MCF 10A (cell line): ENCODE measurements around the gene HDAC11. TPM values are rescaled to one million over a fixed set of nuclear protein-coding genes. Genes with fewer than 3 reads are reported as not detected.

ENCODE experiments used
- BruUV-seq: library from RNA; stranded (reverse); fragments of 400-500 nt; replicated peaks from 2 replicates; lab custom pipeline; 2021; lab: Mats Ljungman, UMichigan
- CTCF ChIA-PET: fragments of 300-600 bp; sonication (Branson Sonifier 250); formaldehyde crosslinking; extraction: SDS; loops from one replicate; lab custom pipeline; 2021; ENCODE audit warnings: antibody characterized with exemption, inconsistent platforms; lab: Yijun Ruan, JAX
- POLR2A ChIA-PET: fragments of 300-600, 350-650 bp; sonication (Branson Sonifier 250); formaldehyde crosslinking; extraction: SDS; loops from one replicate; lab custom pipeline; 2020; ENCODE audit warnings: antibody characterized with exemption, inconsistent platforms; lab: Yijun Ruan, JAX
- DNase-seq: peaks from one replicate; pipeline ENCODE4 v3.0.0-alpha.2; 2018; ENCODE audit not compliant: unreplicated experiment
- H3K27ac Mint-ChIP-seq: one replicate; pipeline ENCODE4 v1.8.0; 2022; ENCODE audit warnings: mild to moderate bottlenecking, low read depth, mixed read lengths; ENCODE audit not compliant: unreplicated experiment
- H3K27me3 Mint-ChIP-seq: one replicate; pipeline ENCODE4 v1.8.0; 2022; ENCODE audit warnings: mixed read lengths; ENCODE audit not compliant: insufficient read depth, unreplicated experiment
- H3K36me3 Mint-ChIP-seq: one replicate; pipeline ENCODE4 v1.8.0; 2022; ENCODE audit warnings: mild to moderate bottlenecking, moderate library complexity, mixed read lengths; ENCODE audit not compliant: insufficient read depth, unreplicated experiment
- H3K4me1 Mint-ChIP-seq: one replicate; pipeline ENCODE4 v1.8.0; 2022; ENCODE audit warnings: mixed read lengths; ENCODE audit not compliant: insufficient read depth, unreplicated experiment
- H3K4me3 Mint-ChIP-seq: one replicate; pipeline ENCODE4 v1.8.0; 2022; ENCODE audit warnings: mild to moderate bottlenecking, moderate library complexity, mixed read lengths; ENCODE audit not compliant: unreplicated experiment
- H3K9me3 Mint-ChIP-seq: one replicate; pipeline ENCODE4 v1.8.0; 2022; ENCODE audit warnings: mixed read lengths; ENCODE audit not compliant: unreplicated experiment
- intact Hi-C: fragments of 100-400 bp; cut with micrococcal nuclease; formaldehyde crosslinking; loops from 2 replicates; pipeline ENCODE4 v1.14.1; 2022
- total RNA-seq: library from RNA; stranded (reverse); gene quantifications from 2 replicates; pipeline ENCODE4 v1.2.3, GENCODE V29; 2022
- TF ChIP-seq, protein P1 (sequence below): fragments of 200-600 bp; IDR thresholded peaks from one replicate; pipeline ENCODE4 v1.8.0; 2022; ENCODE audit warnings: antibody characterized with exemption, mild to moderate bottlenecking; ENCODE audit not compliant: unreplicated experiment

HDAC11 gene
- total RNA-seq, 1 experiment from 2014 or later, result 8.7 TPM

DNA sequence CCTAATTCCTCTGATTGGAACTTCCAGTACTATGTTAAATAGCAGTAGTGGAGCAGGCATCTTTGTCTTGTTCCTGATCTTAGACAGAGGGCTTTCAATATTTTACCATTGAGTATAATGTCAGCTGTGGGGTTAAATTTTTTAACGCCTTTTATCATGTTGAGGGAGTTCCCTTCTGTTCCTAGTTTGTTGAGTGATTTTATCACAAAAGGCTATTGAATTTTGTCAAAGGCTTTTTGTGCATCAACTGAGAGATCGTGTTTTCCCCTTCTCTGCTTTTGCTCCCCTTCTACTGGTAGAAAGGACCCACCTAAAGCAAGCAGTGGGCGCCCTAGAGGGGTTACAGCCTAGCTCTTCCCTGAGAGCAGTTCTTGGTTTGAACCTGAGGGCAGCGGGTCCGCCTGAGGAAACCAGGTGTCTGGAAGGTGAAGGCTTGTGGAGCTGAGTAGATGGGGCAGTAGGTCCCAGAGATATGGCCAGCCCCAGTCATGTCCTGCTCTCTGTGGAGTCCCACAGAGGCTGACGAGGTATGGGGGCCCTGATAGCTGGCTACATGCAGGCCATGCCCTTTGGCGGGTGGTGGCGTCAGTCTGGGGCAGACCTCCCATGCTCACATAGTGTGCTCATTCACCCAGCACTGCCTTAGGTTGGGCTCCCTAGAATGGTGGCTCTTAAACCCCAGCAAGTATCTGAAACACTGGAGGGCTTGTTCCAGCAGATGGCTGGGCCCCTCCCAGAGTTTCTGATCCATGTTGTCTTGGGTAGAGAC is 11.3 kb downstream of the HDAC11 start:
- intact Hi-C loops, result no loop called here
- POLR2A ChIA-PET, result interaction anchor here (2.1 kb wide), 1 partner anchor 12 kb away, joined by 4 read pairs; the partner anchor contains the start of gene HDAC11

DNA sequence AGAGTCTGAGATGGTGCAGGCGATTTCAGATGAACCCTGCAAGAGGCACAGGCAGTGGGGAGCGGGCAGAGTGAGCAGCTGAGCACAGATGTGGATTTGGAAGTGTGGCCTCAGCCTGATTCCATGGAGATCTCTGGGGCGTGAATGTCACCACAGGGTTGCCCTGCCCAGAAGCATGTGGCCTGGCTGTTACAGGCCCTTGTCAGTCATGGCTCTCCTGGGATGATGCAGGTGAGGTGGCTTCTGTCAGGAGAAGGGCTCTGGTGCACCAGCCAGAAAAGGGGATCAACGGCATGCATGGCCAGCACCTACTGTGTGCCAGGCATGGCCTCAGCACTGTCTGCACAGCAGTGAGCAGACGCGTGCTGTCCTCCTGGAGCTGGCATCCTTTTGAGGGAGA is 11.9 kb downstream of the HDAC11 start:
- BruUV-seq, result no TSS peak
- TF ChIP-seq, protein P1, sequence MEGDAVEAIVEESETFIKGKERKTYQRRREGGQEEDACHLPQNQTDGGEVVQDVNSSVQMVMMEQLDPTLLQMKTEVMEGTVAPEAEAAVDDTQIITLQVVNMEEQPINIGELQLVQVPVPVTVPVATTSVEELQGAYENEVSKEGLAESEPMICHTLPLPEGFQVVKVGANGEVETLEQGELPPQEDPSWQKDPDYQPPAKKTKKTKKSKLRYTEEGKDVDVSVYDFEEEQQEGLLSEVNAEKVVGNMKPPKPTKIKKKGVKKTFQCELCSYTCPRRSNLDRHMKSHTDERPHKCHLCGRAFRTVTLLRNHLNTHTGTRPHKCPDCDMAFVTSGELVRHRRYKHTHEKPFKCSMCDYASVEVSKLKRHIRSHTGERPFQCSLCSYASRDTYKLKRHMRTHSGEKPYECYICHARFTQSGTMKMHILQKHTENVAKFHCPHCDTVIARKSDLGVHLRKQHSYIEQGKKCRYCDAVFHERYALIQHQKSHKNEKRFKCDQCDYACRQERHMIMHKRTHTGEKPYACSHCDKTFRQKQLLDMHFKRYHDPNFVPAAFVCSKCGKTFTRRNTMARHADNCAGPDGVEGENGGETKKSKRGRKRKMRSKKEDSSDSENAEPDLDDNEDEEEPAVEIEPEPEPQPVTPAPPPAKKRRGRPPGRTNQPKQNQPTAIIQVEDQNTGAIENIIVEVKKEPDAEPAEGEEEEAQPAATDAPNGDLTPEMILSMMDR, result no peak
- no peaks in the 10 kb centered on the region for H3K27me3 Mint-ChIP-seq
- intact Hi-C loops, result no loop called here
- peaks cover 9% of the 10 kb centered on the region for H3K4me1 Mint-ChIP-seq
- CTCF ChIA-PET, result interaction anchor here (1.5 to 4.6 kb wide), 4 partner anchors 10 to 400 kb away, joined by 9 to 27 read pairs (median 13); no protein-coding TSS in a partner anchor
- no peak for DNase-seq
- no peak overlapping the region for H3K27ac Mint-ChIP-seq
- H3K4me3 Mint-ChIP-seq, result no peak overlapping the region
- H3K9me3 Mint-ChIP-seq, result no peaks in the 10 kb centered on the region
- no peaks in the 10 kb centered on the region for H3K36me3 Mint-ChIP-seq
- POLR2A ChIA-PET, result interaction anchor here (2.1 kb wide), 1 partner anchor 12 kb away, joined by 4 read pairs; the partner anchor contains the start of gene HDAC11

More for the DNA sequence above, 11.3 kb downstream of the HDAC11 start:
- DNase-seq, result no peak
- H3K9me3 Mint-ChIP-seq, result no peaks in the 10 kb centered on the region
- no peak overlapping the region for H3K4me3 Mint-ChIP-seq
- H3K27ac Mint-ChIP-seq, result no peak overlapping the region
- peaks cover 5% of the 10 kb centered on the region for H3K4me1 Mint-ChIP-seq
- no TSS peak for BruUV-seq
- H3K36me3 Mint-ChIP-seq, result no peaks in the 10 kb centered on the region
- TF ChIP-seq, protein P1, result no peak
- no peaks in the 10 kb centered on the region for H3K27me3 Mint-ChIP-seq
- CTCF ChIA-PET, result interaction anchor here (1.5 to 4.6 kb wide), 4 partner anchors 9 to 399 kb away, joined by 9 to 27 read pairs (median 13); no protein-coding TSS in a partner anchor

DNA sequence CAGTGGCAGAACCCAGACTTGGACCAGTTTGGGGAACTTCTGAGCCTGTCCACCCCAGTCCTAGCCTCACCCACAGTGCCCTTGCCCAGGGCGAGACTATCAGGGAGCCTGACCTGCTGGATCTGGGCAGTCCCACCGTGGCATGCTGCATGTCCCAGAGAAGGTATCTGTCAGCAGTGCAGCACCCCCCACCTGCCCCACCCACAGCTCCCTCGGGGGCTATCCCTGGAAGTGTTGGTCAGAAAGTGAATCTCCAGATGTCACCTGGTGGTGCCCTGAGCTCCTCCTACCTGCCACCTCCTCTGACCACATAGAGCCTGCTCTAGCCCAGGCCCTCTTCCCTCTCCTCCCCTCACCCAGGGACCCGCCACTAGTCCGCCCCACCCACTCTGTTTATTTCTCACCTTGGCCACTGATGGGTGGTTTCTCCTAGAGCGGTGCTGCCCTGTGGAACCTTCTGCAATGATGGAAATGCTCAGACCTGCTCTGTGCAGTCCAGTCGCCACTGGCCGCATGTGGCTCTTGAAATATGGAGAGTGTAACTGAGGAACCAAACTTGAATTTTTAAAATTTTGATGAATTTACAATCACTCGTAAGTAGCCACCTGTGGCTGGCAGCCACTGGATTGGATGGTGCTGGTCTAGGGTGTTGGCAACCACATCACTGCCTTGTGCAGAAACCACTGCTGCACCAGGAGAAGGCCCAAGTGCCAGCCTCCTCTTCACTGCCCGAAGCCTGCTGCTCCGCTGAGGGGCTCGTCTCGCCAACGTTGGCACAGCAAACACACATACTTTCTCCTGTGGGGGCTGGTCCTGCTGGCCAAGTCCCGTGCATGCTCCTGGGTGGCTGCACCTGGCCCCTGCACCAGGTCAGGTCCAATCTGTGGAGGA is 13.1 kb downstream of the HDAC11 start:
- DNase-seq, result no peak
- ChIA-PET POLR2A (interaction anchor here (2.1 kb wide), 1 partner anchor 13 kb away, joined by 4 read pairs; the partner anchor contains the start of gene HDAC11), CTCF (interaction anchor here (0.7 to 4.6 kb wide), 2 partner anchors 157 to 343 kb away, joined by 3 to 27 read pairs; no protein-coding TSS in a partner anchor)
- H3K4me1 Mint-ChIP-seq, result peaks cover 14% of the 10 kb centered on the region
- TF ChIP-seq, protein P1, result no peak
- no peak overlapping the region for H3K27ac Mint-ChIP-seq
- H3K4me3 Mint-ChIP-seq, result no peak overlapping the region
- H3K9me3 Mint-ChIP-seq, result no peaks in the 10 kb centered on the region
- H3K27me3 Mint-ChIP-seq, result no peaks in the 10 kb centered on the region
- intact Hi-C loops, result no loop called here
- BruUV-seq, result no TSS peak
- H3K36me3 Mint-ChIP-seq, result no peaks in the 10 kb centered on the region
